OCI-M2 (cell line): Measurements from ENCODE around the gene ADAMTS6.
"Not testable (repeated sequence)": the region's sequence is repeated elsewhere in the genome, so short reads cannot be mapped to it uniquely, and the experiment has no call there.

Source experiments
- DNase-seq: peaks from one replicate; lab custom pipeline; 2025; ENCODE audit not compliant: unreplicated experiment; lab: John Stamatoyannopoulos, UW

ADAMTS6 gene

GRCh38 chr5:65203746-65204145 is 278.0 kb downstream of the ADAMTS6 start:
- DNase-seq, result no peak

GRCh38 chr5:65199993-65200675 is 281.6 kb downstream of the ADAMTS6 start:
- no peak for DNase-seq

- no peak for DNase-seq
Observed at GRCh38 chr5:65198456-65199120, 283.1 kb downstream of the ADAMTS6 start.

GRCh38 chr5:65197531-65198455 is 283.9 kb downstream of the ADAMTS6 start:
- no peak for DNase-seq

- DNase-seq, result no peak
Observed at GRCh38 chr5:65194871-65195270, 286.8 kb downstream of the ADAMTS6 start.

GRCh38 chr5:65192331-65192730 is 289.4 kb downstream of the ADAMTS6 start:
- DNase-seq, result no peak

- DNase-seq, result no peak
Observed at GRCh38 chr5:65191554-65192135, 290.1 kb downstream of the ADAMTS6 start.

- no peak for DNase-seq
Observed at GRCh38 chr5:65190328-65191053, 291.2 kb downstream of the ADAMTS6 start.

- DNase-seq, result no peak
Observed at GRCh38 chr5:65186646-65187227, 295.0 kb downstream of the ADAMTS6 start.

- no peak for DNase-seq
Observed at GRCh38 chr5:65185468-65185867, 296.3 kb downstream of the ADAMTS6 start.

- DNase-seq, result no peak
Observed at GRCh38 chr5:65184780-65185179, 296.9 kb downstream of the ADAMTS6 start.

GRCh38 chr5:65174231-65174630 is 307.5 kb downstream of the ADAMTS6 start:
- DNase-seq, result not testable (repeated sequence)

GRCh38 chr5:65173130-65173525 is 308.6 kb downstream of the ADAMTS6 start:
- no peak for DNase-seq

- no peak for DNase-seq
Observed at GRCh38 chr5:65172486-65173129, 309.1 kb downstream of the ADAMTS6 start.

GRCh38 chr5:65171645-65172044 is 310.1 kb downstream of the ADAMTS6 start:
- DNase-seq, result no peak

GRCh38 chr5:65163698-65164097 is 318.0 kb downstream of the ADAMTS6 start:
- no peak for DNase-seq

GRCh38 chr5:65161655-65162054 is 320.1 kb downstream of the ADAMTS6 start:
- no peak for DNase-seq

GRCh38 chr5:65157906-65158603 is 323.7 kb downstream of the ADAMTS6 start:
- DNase-seq, result no peak

GRCh38 chr5:65156933-65157332 is 324.8 kb downstream of the ADAMTS6 start:
- no peak for DNase-seq
